HG03196 (cell line): ENCODE measurements around the gene PTTG1IP2.
"Not testable (repeated sequence)": the region's sequence is repeated elsewhere in the genome, so short reads cannot be mapped to it uniquely, and the experiment has no call there.

Experiments used
- ATAC-seq: cut with Tn5 transposase; IDR thresholded peaks from one replicate; pipeline ENCODE4 v1.9.1; 2021; ENCODE audit not compliant: unreplicated experiment

The PTTG1IP2 gene

GRCh38 chr7:90469554-90469953, at the start of gene PTTG1IP2:
Gene PTTG1IP2, plus strand, starts transcription at chr7:90469639. Its CDS starts 148 bp downstream, at chr7:90469787.
- no peak for ATAC-seq

- no peak for ATAC-seq
Measured at GRCh38 chr7:90421651-90422050, 47.8 kb upstream of the PTTG1IP2 start.

GRCh38 chr7:90424720-90425119, 44.7 kb upstream of the PTTG1IP2 start:
- peak; percentile 95 for ATAC-seq

GRCh38 chr7:90425376-90425775, 44.1 kb upstream of the PTTG1IP2 start:
- no peak for ATAC-seq

GRCh38 chr7:90430614-90431460, 38.6 kb upstream of the PTTG1IP2 start:
- no peak for ATAC-seq

- no peak for ATAC-seq
Measured at GRCh38 chr7:90432752-90433151, 36.7 kb upstream of the PTTG1IP2 start.

GRCh38 chr7:90433221-90433620, 36.2 kb upstream of the PTTG1IP2 start:
- no peak for ATAC-seq

- no peak for ATAC-seq
Measured at GRCh38 chr7:90445633-90446032, 23.8 kb upstream of the PTTG1IP2 start.

- no peak for ATAC-seq
Measured at GRCh38 chr7:90446137-90446899, 23.1 kb upstream of the PTTG1IP2 start.

- no peak for ATAC-seq
Measured at GRCh38 chr7:90453259-90453891, 16.1 kb upstream of the PTTG1IP2 start.

GRCh38 chr7:90453931-90454330, 15.5 kb upstream of the PTTG1IP2 start:
- ATAC-seq, result no peak

- peak; percentile 79 for ATAC-seq
Measured at GRCh38 chr7:90455163-90456030, 14.0 kb upstream of the PTTG1IP2 start.

- no peak for ATAC-seq
Measured at GRCh38 chr7:90458104-90458503, 11.3 kb upstream of the PTTG1IP2 start.

- ATAC-seq, result no peak
Measured at GRCh38 chr7:90459888-90460287, 9.6 kb upstream of the PTTG1IP2 start.

GRCh38 chr7:90461219-90461618, 8.2 kb upstream of the PTTG1IP2 start:
- ATAC-seq, result no peak

- ATAC-seq, result not testable (repeated sequence)
Measured at GRCh38 chr7:90463151-90463628, 6.2 kb upstream of the PTTG1IP2 start.

- no peak for ATAC-seq
Measured at GRCh38 chr7:90465816-90466215, 3.6 kb upstream of the PTTG1IP2 start.

- no peak for ATAC-seq
Measured at GRCh38 chr7:90472805-90473540, 3.5 kb downstream of the PTTG1IP2 start.

- no peak for ATAC-seq
Measured at GRCh38 chr7:90473814-90474213, 4.4 kb downstream of the PTTG1IP2 start.
